Measurements from ENCODE around the gene DEPP1.

DEPP1 gene

GRCh38 chr10:44929356-44930255, 49.0 kb downstream of the DEPP1 start:
- H3K4me3 ChIP-seq (ENCODE audit: low read depth, low read length): no peak overlapping the region
- no peak for TF ChIP-seq CTCF (IDR thresholded peaks at IDR 0.05; ENCODE audit: borderline replicate concordance, insufficient read depth, low read depth, low read length)

GRCh38 chr10:44928462-44928861, 50.1 kb downstream of the DEPP1 start:
- no peak for TF ChIP-seq CTCF (IDR thresholded peaks at IDR 0.05; ENCODE audit: borderline replicate concordance, insufficient read depth, low read depth, low read length)
- no peak overlapping the region for H3K4me3 ChIP-seq (ENCODE audit: low read depth, low read length)

- no peak overlapping the region for H3K4me3 ChIP-seq (ENCODE audit: low read depth, low read length)
- no peak for TF ChIP-seq CTCF (IDR thresholded peaks at IDR 0.05; ENCODE audit: borderline replicate concordance, insufficient read depth, low read depth, low read length)
These were observed 51.3 kb downstream of the DEPP1 start for GRCh38 chr10:44927352-44927751.

GRCh38 chr10:44926751-44927351, 51.8 kb downstream of the DEPP1 start:
- no peak overlapping the region for H3K4me3 ChIP-seq (ENCODE audit: low read depth, low read length)
- TF ChIP-seq CTCF (IDR thresholded peaks at IDR 0.05; ENCODE audit: borderline replicate concordance, insufficient read depth, low read depth, low read length): no peak
